ENCODE results near the gene SLC16A1.

GRCh38 chr1:112946683-112947082, 9.3 kb downstream of the SLC16A1 start:
- TF ChIP-seq POLR2AphosphoS5 (IDR thresholded peaks at IDR 0.05): no peak
- no peak for TF ChIP-seq CTCF (IDR thresholded peaks at IDR 0.05)
